OCI-LY3 (cell line): Measurements from ENCODE around the gene CDH23.

Experiments used
- CTCF ChIP-seq: fragments of 200-600, 300-600 bp; sonication (generic); IDR thresholded peaks from 2 replicates; pipeline ENCODE4 v1.5.1; 2014; ENCODE audit warnings: antibody characterized with exemption, low read length, low read depth
- EZH2phosphoT487 ChIP-seq: fragments of 200-600 bp; shearing (Covaris generic); IDR thresholded peaks from 2 replicates; pipeline ENCODE4 v1.6.1; 2018; ENCODE audit warnings: antibody characterized with exemption, mixed run types, low read depth

GRCh38 chr10:71747551-71748523, 351.1 kb downstream of the CDH23 start:
- TF ChIP-seq CTCF (no peak), EZH2phosphoT487 (no peak)
